Heart left ventricle (tissue), 13 donors: ENCODE results near the gene NCOR1.
"Not testable (repeated sequence)": the region's sequence is repeated elsewhere in the genome, so short reads cannot be mapped to it uniquely, and the experiment has no call there.

ENCODE experiments used
- CTCF ChIP-seq, 12 donors: fragments of 200-600 bp; sonication (generic) in 4 of 12; IDR thresholded peaks; one replicate each; pipeline versions ENCODE4 v1.5.0 to v1.8.0; 2018 to 2022; ENCODE audit warnings: antibody characterized with exemption in 12 of 12, mild to moderate bottlenecking in 5 of 12
- POLR2A ChIP-seq, 2 donors: fragments of 450-650 bp; IDR thresholded peaks; one replicate each; pipeline ENCODE4 v1.6.1; 2017; ENCODE audit warnings: antibody characterized with exemption in 2 of 2, mild to moderate bottlenecking in 2 of 2, moderate library complexity in 2 of 2
- donor health status: ischemic (EF 13 %, LVEDD 7.1; RV severe dilation, severe dysfunction).
- donor health status: DM: no; HTN: yes; CAD: no.
- donor health status: DM: no; HTN: no; CAD: no.
- donor health status: ischemic (EF 25% LVEDD 6.9; RV normal size, moderate dysfunction).
- donor health status: ischemic (EF 25% LVEDD 5.7; RV mildly dilated, moderate dysfunction).
- donor health status: ischemic (EF 35%, LVEDD 5.7; RV mildly dilated, moderate dysfunction).
- donor health status: nonischemic (EF 11% LVEDD 7.7; RV severe dilation, severe dysfunction).
- donor health status: DM: yes; HTN: yes; CAD: no.
- donor health status: PGD.
- donor health status: ischemic (EF 29% LVEDD 5.4; RV normal size, mild dysfunction).
- donor health status: nonischemic (EF 23%, LVEDD 6.1; RV moderate dilation, normal function).

- not testable (repeated sequence) for TF ChIP-seq CTCF, POLR2A (IDR thresholded peaks at IDR 0.05)
These were observed 63.0 kb downstream of the NCOR1 start for GRCh38 chr17:16152326-16152725.
